NCI-H2081 (cell line): ENCODE measurements around the gene LARP1.
"Not testable (repeated sequence)": the region's sequence is repeated elsewhere in the genome, so short reads cannot be mapped to it uniquely, and the experiment has no call there.

Experiments
- DNase-seq, 2 experiments: peaks; one replicate each; lab custom pipeline; 2025; lab: John Stamatoyannopoulos, UW

The LARP1 gene

GRCh38 chr5:154755361-154756008, at the start of gene LARP1:
Gene LARP1 (plus strand): TSS chr5:154755377. CDS start chr5:154755758, 381 bp downstream.
- DNase-seq: peak; percentile 31 to 38

GRCh38 chr5:154706416-154706815, 48.8 kb upstream of the LARP1 start:
- no peak for DNase-seq

GRCh38 chr5:154707641-154708040, 47.5 kb upstream of the LARP1 start:
- no peak for DNase-seq

- DNase-seq: no peak
Measured at GRCh38 chr5:154708207-154708606, 47.0 kb upstream of the LARP1 start.

GRCh38 chr5:154708846-154709245, 46.3 kb upstream of the LARP1 start:
- DNase-seq: no peak

GRCh38 chr5:154709368-154710305, 45.5 kb upstream of the LARP1 start:
- no peak for DNase-seq

- peak; percentile 55 to 82 for DNase-seq
Measured at GRCh38 chr5:154712518-154713437, 42.4 kb upstream of the LARP1 start.

- DNase-seq: no peak
Measured at GRCh38 chr5:154713615-154714125, 41.5 kb upstream of the LARP1 start.

GRCh38 chr5:154714266-154714986, 40.8 kb upstream of the LARP1 start:
- DNase-seq: no peak

- DNase-seq: no peak
Measured at GRCh38 chr5:154721481-154722058, 33.6 kb upstream of the LARP1 start.

- no peak for DNase-seq
Measured at GRCh38 chr5:154722097-154722496, 33.1 kb upstream of the LARP1 start.

- DNase-seq: no peak
Measured at GRCh38 chr5:154722936-154723335, 32.2 kb upstream of the LARP1 start.

- no peak for DNase-seq
Measured at GRCh38 chr5:154723740-154724505, 31.3 kb upstream of the LARP1 start.

GRCh38 chr5:154727361-154727760, 27.8 kb upstream of the LARP1 start:
- DNase-seq: no peak

GRCh38 chr5:154728939-154729588, 26.1 kb upstream of the LARP1 start:
- DNase-seq: no peak

GRCh38 chr5:154729613-154730012, 25.6 kb upstream of the LARP1 start:
- DNase-seq: peak in 1 of 2 experiments; percentile 27

- DNase-seq: not testable (repeated sequence)
Measured at GRCh38 chr5:154730761-154731160, 24.4 kb upstream of the LARP1 start.

- no peak for DNase-seq
Measured at GRCh38 chr5:154732212-154732611, 23.0 kb upstream of the LARP1 start.
